Measurements from ENCODE around the gene GTF2F2.

GRCh38 chr13:45254396-45254795 is 134.1 kb downstream of the GTF2F2 start:
- TF ChIP-seq CTCF (IDR thresholded peaks at IDR 0.05 in 4 of 5, conservative IDR thresholded peaks at IDR 0.05 in 1 of 5) (no peak), POLR2A (IDR thresholded peaks at IDR 0.05) (no peak)
